GM18517 (cell line): ENCODE results near the gene SLC26A9.

Source experiments
- ATAC-seq: cut with Tn5 transposase; IDR thresholded peaks from one replicate; pipeline ENCODE4 v1.9.1; 2021; ENCODE audit warnings: mild to moderate bottlenecking, moderate library complexity; ENCODE audit not compliant: unreplicated experiment

Gene SLC26A9

GRCh38 chr1:205973377-205974232, 30.3 kb upstream of the SLC26A9 start:
- ATAC-seq: no peak

- no peak for ATAC-seq
Observed at GRCh38 chr1:205972491-205973168, 29.4 kb upstream of the SLC26A9 start.

GRCh38 chr1:205972081-205972480, 28.8 kb upstream of the SLC26A9 start:
- ATAC-seq: no peak

- no peak for ATAC-seq
Observed at GRCh38 chr1:205971082-205971481, 27.8 kb upstream of the SLC26A9 start.

GRCh38 chr1:205970486-205970885, 27.2 kb upstream of the SLC26A9 start:
- ATAC-seq: no peak

- no peak for ATAC-seq
Observed at GRCh38 chr1:205969229-205969628, 26.0 kb upstream of the SLC26A9 start.

GRCh38 chr1:205967554-205968335, 24.5 kb upstream of the SLC26A9 start:
- ATAC-seq: no peak

- ATAC-seq: no peak
Observed at GRCh38 chr1:205965036-205965884, 22.0 kb upstream of the SLC26A9 start.

GRCh38 chr1:205963352-205964155, 20.3 kb upstream of the SLC26A9 start:
- ATAC-seq: no peak

- ATAC-seq: no peak
Observed at GRCh38 chr1:205962821-205963221, 19.6 kb upstream of the SLC26A9 start.

- no peak for ATAC-seq
Observed at GRCh38 chr1:205961991-205962820, 18.9 kb upstream of the SLC26A9 start.

GRCh38 chr1:205961405-205961804, 18.1 kb upstream of the SLC26A9 start:
- ATAC-seq: no peak

- ATAC-seq: no peak
Observed at GRCh38 chr1:205959789-205960188, 16.5 kb upstream of the SLC26A9 start.

- no peak for ATAC-seq
Observed at GRCh38 chr1:205955499-205955898, 12.2 kb upstream of the SLC26A9 start.

- no peak for ATAC-seq
Observed at GRCh38 chr1:205954819-205955404, 11.7 kb upstream of the SLC26A9 start.

- ATAC-seq: no peak
Observed at GRCh38 chr1:205951746-205952145, 8.5 kb upstream of the SLC26A9 start.

GRCh38 chr1:205950826-205951549, 7.7 kb upstream of the SLC26A9 start:
- ATAC-seq: no peak

GRCh38 chr1:205950280-205950679, 7.0 kb upstream of the SLC26A9 start:
- no peak for ATAC-seq
